Mesendoderm (in vitro differentiated cells): Measurements from ENCODE around the gene OR51V1.
"Not testable (repeated sequence)": the region's sequence is repeated elsewhere in the genome, so short reads cannot be mapped to it uniquely, and the experiment has no call there.

Experiments
- DNase-seq: peaks from one replicate; pipeline ENCODE4 v3.0.0; 2013
- H2AK5ac ChIP-seq: 2 replicates; pipeline ENCODE4 v1.6.1; 2013; ENCODE audit warnings: low read length, inconsistent platforms
- H2BK120ac ChIP-seq: 2 replicates; pipeline ENCODE4 v1.6.1; 2013; ENCODE audit warnings: low read depth, mild to moderate bottlenecking, low read length, moderate library complexity, mixed read lengths
- H2BK15ac ChIP-seq: replicated peaks from 2 replicates; pipeline ENCODE4 v1.6.1; 2013; ENCODE audit warnings: low read depth, mild to moderate bottlenecking, moderate library complexity
- H2BK5ac ChIP-seq: 2 replicates; pipeline ENCODE4 v1.6.1; 2013; ENCODE audit warnings: low read length, inconsistent platforms
- H3K18ac ChIP-seq: 2 replicates; pipeline ENCODE4 v1.6.1; 2013; ENCODE audit warnings: mild to moderate bottlenecking, low read length, mixed read lengths
- H3K23ac ChIP-seq: one replicate; pipeline ENCODE4 v1.6.1; 2013; ENCODE audit warnings: low read length
- H3K27ac ChIP-seq: 2 replicates; pipeline ENCODE4 v1.5.1; 2013; ENCODE audit warnings: low read depth, mild to moderate bottlenecking, inconsistent platforms, low read length, moderate library complexity
- H3K27me3 ChIP-seq: 2 replicates; pipeline ENCODE4 v1.6.1; 2013; ENCODE audit warnings: low read length, control low read depth, mild to moderate bottlenecking, inconsistent platforms; ENCODE audit not compliant: insufficient read depth, poor library complexity
- H3K36me3 ChIP-seq: 2 replicates; pipeline ENCODE4 v1.6.1; 2013; ENCODE audit warnings: low read length, inconsistent platforms; ENCODE audit not compliant: control insufficient read depth, insufficient read depth
- H3K4ac ChIP-seq: one replicate; pipeline ENCODE4 v1.6.1; 2013; ENCODE audit warnings: low read depth, mild to moderate bottlenecking, low read length, moderate library complexity
- H3K4me1 ChIP-seq: 2 replicates; pipeline ENCODE4 v1.6.1; 2013; ENCODE audit warnings: low read depth, low read length, inconsistent platforms; ENCODE audit not compliant: control insufficient read depth
- H3K4me2 ChIP-seq: 2 replicates; pipeline ENCODE4 v1.6.1; 2013; ENCODE audit warnings: low read length
- H3K4me3 ChIP-seq: 2 replicates; pipeline ENCODE4 v1.5.1; 2013; ENCODE audit warnings: mild to moderate bottlenecking, low read length
- H3K56ac ChIP-seq: one replicate; pipeline ENCODE4 v1.6.1; 2013; ENCODE audit warnings: low read length
- H3K79me1 ChIP-seq: 2 replicates; pipeline ENCODE4 v1.6.1; 2013; ENCODE audit warnings: low read length, inconsistent platforms
- H3K79me2 ChIP-seq: 2 replicates; pipeline ENCODE4 v1.6.1; 2013; ENCODE audit warnings: mild to moderate bottlenecking, low read length; ENCODE audit not compliant: control insufficient read depth, insufficient read depth
- H3K9ac ChIP-seq: 2 replicates; pipeline ENCODE4 v1.6.1; 2013; ENCODE audit warnings: low read length, inconsistent platforms
- H4K5ac ChIP-seq: one replicate; pipeline ENCODE4 v1.6.1; 2013; ENCODE audit warnings: low read length
- H4K8ac ChIP-seq: one replicate; pipeline ENCODE4 v1.6.1; 2013; ENCODE audit warnings: low read depth, mild to moderate bottlenecking, control low read depth, low read length, moderate library complexity
- WGBS: extraction: QIAGEN DNeasy Blood & Tissue Kit; methylation state at CpG from one replicate; pipeline ENCODE4 v1.1.7; 2013; ENCODE audit warnings: low lambda C conversion rate, missing lambda C conversion rate; ENCODE audit not compliant: insufficient coverage; ENCODE audit errors: extremely low coverage; 5-methylcytosine and 5-hydroxymethylcytosine counted together

Gene OR51V1

DNA sequence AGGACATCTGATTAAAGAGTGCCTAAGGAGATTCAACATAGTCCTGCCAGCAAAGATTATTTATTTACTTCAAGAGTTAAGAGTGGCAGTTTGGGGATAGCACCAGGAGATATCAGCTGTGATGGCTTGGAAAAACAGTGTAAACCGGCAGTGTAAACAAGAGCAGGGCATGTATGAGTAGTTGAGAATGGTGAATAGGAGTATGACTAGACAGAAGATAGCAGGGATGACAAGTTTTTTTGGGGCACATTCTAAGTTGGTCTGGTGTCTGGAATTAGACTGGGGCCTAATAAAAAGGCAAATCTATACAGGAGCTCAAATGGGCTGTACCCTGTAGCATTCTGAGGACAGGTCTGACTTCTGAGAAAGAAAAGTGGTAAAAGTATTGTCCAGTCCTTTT is 39.4 kb downstream of the OR51V1 start:
- not testable (repeated sequence) for H3K18ac ChIP-seq, H4K5ac ChIP-seq, H3K56ac ChIP-seq, H2AK5ac ChIP-seq, H3K4me2 ChIP-seq, H3K4me3 ChIP-seq, H3K79me1 ChIP-seq, H2BK120ac ChIP-seq, H4K8ac ChIP-seq, H3K27me3 ChIP-seq, H3K9ac ChIP-seq, H3K4ac ChIP-seq, H2BK15ac ChIP-seq, H3K36me3 ChIP-seq, H3K27ac ChIP-seq, H3K23ac ChIP-seq, H3K79me2 ChIP-seq, H3K4me1 ChIP-seq, DNase-seq, H2BK5ac ChIP-seq
- no CpG with 5 or more reads among the region's 1 CpG for WGBS

DNA sequence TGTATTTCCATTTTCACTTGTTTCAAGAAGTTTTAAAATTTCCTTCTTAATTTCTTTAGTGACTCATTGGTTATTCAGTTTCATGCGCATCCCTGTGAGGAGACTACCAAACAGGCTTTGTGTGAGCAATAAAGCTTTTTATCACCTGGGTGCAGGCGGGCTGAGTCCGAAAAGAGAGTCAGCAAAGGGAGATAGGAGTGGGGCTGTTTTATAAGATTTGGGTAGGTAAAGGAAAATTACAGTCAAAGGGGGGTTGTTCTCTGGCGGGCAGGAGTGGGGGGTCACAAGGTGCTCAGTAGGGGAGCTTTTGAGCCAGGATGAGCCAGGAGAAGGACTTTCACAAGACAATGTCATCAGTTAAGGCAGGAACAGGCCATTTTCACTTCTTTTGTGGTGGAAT is 40.3 kb downstream of the OR51V1 start:
- not testable (repeated sequence) for H3K4ac ChIP-seq, H3K4me3 ChIP-seq, H3K18ac ChIP-seq, H3K27ac ChIP-seq, H2AK5ac ChIP-seq, H2BK120ac ChIP-seq, H3K9ac ChIP-seq, H3K79me2 ChIP-seq, H3K27me3 ChIP-seq, H2BK5ac ChIP-seq, H4K8ac ChIP-seq, H3K4me2 ChIP-seq, H4K5ac ChIP-seq, DNase-seq, H3K79me1 ChIP-seq, H3K4me1 ChIP-seq, H3K23ac ChIP-seq, H3K36me3 ChIP-seq, H2BK15ac ChIP-seq, H3K56ac ChIP-seq
- no CpG with 5 or more reads among the region's 4 CpGs for WGBS

DNA sequence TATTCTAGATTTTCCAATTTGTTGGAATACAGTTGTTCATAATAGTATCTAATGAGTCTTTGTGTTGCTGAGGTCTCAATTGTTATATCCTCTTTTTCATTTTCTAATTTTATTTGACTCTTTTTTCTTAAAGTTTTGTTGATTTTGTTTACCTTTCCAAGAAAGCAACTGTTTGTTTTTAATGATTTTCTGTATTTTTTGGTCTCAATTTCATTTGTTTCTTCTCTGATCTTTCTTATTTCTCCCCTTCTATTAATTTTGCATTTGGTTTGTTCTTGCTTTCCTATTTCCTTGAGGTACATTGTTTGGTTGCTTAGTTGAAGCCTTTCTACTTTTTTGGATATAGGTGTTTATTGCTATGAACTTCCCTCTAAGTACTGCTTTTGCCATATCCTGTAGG is 40.7 kb downstream of the OR51V1 start:
- Histone ChIP-seq H2BK15ac (no peak overlapping the region), H3K79me1 (no peaks in the 10 kb centered on the region), H3K27me3 (no peaks in the 10 kb centered on the region)

DNA sequence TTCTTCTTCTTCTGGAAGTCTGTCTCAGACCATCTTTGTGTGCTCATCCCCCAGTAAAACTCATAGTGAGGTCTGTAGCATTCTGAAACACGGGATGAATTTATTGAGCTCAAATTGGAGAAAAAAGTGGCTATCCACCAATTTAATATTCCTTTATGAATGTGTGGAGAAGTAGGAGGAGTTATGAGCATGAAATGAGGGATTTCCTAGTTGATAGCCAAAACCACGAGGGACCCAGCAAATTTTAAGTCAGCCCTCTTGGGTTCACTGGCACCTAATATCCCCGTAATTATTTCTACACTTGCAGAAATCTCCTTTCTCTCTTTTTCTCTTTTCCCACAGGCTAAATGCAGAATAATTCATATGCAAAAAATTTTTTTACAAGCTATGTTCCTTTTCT is 45.8 kb downstream of the OR51V1 start, which contains the start of gene OR52A1:
TSS of gene OR52A1 (minus strand) at position 101 of the 400 bp plus-strand sequence. CDS start 2,388 bp downstream, outside the sequence.
- H3K4me1 ChIP-seq: no peaks in the 10 kb centered on the region
- H3K23ac ChIP-seq: no peak within 1 kb of the TSS
- H3K79me1 ChIP-seq: no peaks in the 10 kb centered on the region
- no CpG with 5 or more reads among the region's 3 CpGs for WGBS
- H3K27me3 ChIP-seq: no peaks in the 10 kb centered on the region
- no peak within 1 kb of the TSS for H3K4ac ChIP-seq
- no peak within 1 kb of the TSS for H4K5ac ChIP-seq
- H2BK15ac ChIP-seq: no peak within 1 kb of the TSS
- no peak within 1 kb of the TSS for H3K9ac ChIP-seq
- H3K36me3 ChIP-seq: no peaks in the 10 kb centered on the region
- no peak within 1 kb of the TSS for H3K18ac ChIP-seq
- H2AK5ac ChIP-seq: no peak within 1 kb of the TSS
- H3K4me2 ChIP-seq: no peak within 1 kb of the TSS
- no peak within 1 kb of the TSS for H2BK120ac ChIP-seq
- H2BK5ac ChIP-seq: no peak within 1 kb of the TSS
- H3K27ac ChIP-seq: no peak within 1 kb of the TSS
- no peak within 1 kb of the TSS for H4K8ac ChIP-seq
- H3K79me2 ChIP-seq: no peaks in the 10 kb centered on the region
- no peak within 1 kb of the TSS for H3K4me3 ChIP-seq
- DNase-seq: no peak
- H3K56ac ChIP-seq: no peak within 1 kb of the TSS

More for the DNA sequence above, 40.7 kb downstream of the OR51V1 start:
- Histone ChIP-seq H3K4me3 (no peak overlapping the region), H3K9ac (no peak overlapping the region), H3K36me3 (no peaks in the 10 kb centered on the region), H2BK5ac (no peak overlapping the region), H4K8ac (no peak overlapping the region), H2AK5ac (no peak overlapping the region), H3K4me1 (no peaks in the 10 kb centered on the region), H3K4me2 (no peak overlapping the region), H3K27ac (no peak overlapping the region), H4K5ac (no peak overlapping the region), H3K4ac (no peak overlapping the region), H3K56ac (no peak overlapping the region), H3K79me2 (no peaks in the 10 kb centered on the region), H3K23ac (no peak overlapping the region), H3K18ac (no peak overlapping the region), H2BK120ac (no peak overlapping the region)
- DNase-seq: no peak

DNA sequence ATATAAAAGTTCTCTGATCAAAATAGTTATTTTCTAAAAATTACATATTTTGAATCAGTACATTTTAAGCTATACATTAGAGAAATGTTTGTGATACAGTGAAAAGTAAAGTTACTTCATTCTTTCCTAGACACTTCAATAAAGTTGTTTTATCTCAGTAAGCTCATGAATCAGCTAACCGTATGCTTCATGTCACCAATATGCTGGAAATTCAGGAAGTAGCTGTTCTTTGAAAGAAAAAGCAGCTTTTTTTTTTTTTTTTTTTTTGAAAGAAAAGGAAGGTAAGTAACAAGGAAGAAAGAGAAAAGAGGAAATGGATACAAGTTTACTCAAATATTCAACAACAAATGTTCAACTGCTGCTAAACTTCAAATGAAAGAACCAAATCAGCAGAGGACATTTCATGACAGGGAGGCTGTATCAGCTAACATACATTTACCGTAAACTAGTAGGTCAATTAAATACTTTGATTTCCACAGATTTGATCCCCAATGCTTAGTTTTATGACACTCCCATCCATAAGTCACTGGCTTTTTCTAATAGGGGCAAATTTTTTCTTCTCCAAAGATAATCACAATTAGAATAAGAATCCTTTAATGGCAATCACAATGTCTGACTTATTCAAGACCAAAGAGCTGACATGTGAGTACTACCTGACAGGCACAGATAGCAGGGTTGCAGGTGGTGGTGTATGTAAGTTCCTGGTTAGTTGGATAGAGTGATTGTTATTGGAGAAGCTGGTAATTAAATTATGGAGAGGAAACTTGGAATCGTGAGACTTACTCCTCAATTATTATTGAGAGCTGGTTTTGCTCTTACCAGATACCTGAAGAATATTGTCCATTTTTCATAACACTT is 46.7 kb downstream of the OR51V1 start:
- no peak overlapping the region for H3K4ac ChIP-seq
- DNase-seq: no peak
- no peak overlapping the region for H4K8ac ChIP-seq
- H2BK5ac ChIP-seq: no peak overlapping the region
- H3K4me2 ChIP-seq: no peak overlapping the region
- H3K79me1 ChIP-seq: no peaks in the 10 kb centered on the region
- H4K5ac ChIP-seq: no peak overlapping the region
- no peak overlapping the region for H3K23ac ChIP-seq
- no peaks in the 10 kb centered on the region for H3K79me2 ChIP-seq
- no peaks in the 10 kb centered on the region for H3K36me3 ChIP-seq
- H3K4me3 ChIP-seq: no peak overlapping the region
- no peaks in the 10 kb centered on the region for H3K4me1 ChIP-seq
- H3K27me3 ChIP-seq: no peaks in the 10 kb centered on the region
- H3K18ac ChIP-seq: no peak overlapping the region
- no peak overlapping the region for H3K56ac ChIP-seq
- H3K9ac ChIP-seq: no peak overlapping the region
- H3K27ac ChIP-seq: no peak overlapping the region
- H2AK5ac ChIP-seq: no peak overlapping the region
- no CpG with 5 or more reads among the region's 3 CpGs for WGBS
- no peak overlapping the region for H2BK120ac ChIP-seq
- H2BK15ac ChIP-seq: no peak overlapping the region

DNA sequence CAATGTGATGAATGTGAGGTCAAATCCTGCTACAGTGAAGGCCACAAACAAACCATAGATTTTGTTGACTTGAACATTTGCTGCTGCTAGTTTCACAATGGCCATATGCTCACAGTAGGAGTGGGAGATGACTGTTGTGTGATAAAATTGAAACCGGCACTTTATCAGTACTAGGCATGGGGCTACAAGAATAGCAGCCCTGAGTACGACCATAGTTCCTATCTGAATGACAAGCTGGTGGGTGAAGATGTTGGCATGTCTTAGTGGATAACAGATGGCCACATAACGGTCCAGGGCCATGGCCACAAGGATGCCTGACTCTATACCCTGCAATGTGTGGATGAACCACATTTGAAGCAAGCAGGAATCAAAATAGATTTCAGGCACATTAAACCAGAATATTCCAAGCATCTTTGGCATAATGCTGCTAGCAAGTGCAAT is 48.7 kb downstream of the OR51V1 start:
- Histone ChIP-seq H4K8ac (no peak overlapping the region), H2BK15ac (no peak overlapping the region), H3K27me3 (no peaks in the 10 kb centered on the region), H3K4ac (no peak overlapping the region), H3K4me1 (no peaks in the 10 kb centered on the region), H4K5ac (no peak overlapping the region), H3K23ac (no peak overlapping the region), H2BK120ac (no peak overlapping the region), H3K18ac (peak overlapping the region; percentile 20), H3K36me3 (no peaks in the 10 kb centered on the region), H2BK5ac (no peak overlapping the region), H3K79me1 (no peaks in the 10 kb centered on the region), H3K27ac (no peak overlapping the region), H3K56ac (no peak overlapping the region), H3K9ac (no peak overlapping the region), H2AK5ac (no peak overlapping the region), H3K79me2 (no peaks in the 10 kb centered on the region), H3K4me2 (no peak overlapping the region), H3K4me3 (no peak overlapping the region)
- WGBS: no CpG with 5 or more reads among the region's 3 CpGs
- DNase-seq: peak; percentile 37
